ENCODE measurements around the gene FHIT.
A peak's percentile ranks its signal among the peaks of the same experiment; 100 is the strongest.

Gene FHIT

DNA sequence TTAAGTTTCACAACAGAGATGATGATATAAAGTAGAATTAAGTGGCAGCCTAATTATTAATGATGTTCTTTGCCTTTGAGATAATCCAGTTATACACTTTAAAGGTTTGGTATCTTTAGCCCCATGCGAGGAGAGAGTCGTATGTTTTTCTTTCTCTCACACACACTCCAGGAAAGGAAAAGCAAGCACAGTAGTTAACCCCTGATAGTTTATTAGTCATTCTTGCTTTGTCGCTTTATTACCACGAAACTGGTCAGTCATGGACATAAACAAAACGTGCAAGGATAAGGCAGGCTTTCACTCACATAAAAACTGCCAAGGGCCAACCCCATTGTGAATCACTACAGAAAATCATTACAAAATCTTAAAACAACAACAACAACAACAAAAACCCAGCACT, 866.9 kb downstream of the FHIT start:
- in situ Hi-C loops (cut with HindIII; ENCODE audit: low pct_ligation_motif_present, low sequenced_read_pairs), result no loop called here
- Histone ChIP-seq H3K27me3 (replicated peaks) (no peaks in the 10 kb centered on the region), H3K36me3 (replicated peaks) (no peaks in the 10 kb centered on the region), H3K4me3 (ENCODE audit: low read depth, low read length) (no peak overlapping the region), H3K27ac (no peak overlapping the region)
- peak; percentile 31 for DNase-seq
- TF ChIP-seq CTCF (IDR thresholded peaks at IDR 0.05; ENCODE audit: low read depth, low read length, missing control alignments), result no peak

- no peak for TF ChIP-seq CTCF (IDR thresholded peaks at IDR 0.05; ENCODE audit: low read depth, low read length, missing control alignments)
- DNase-seq, result no peak
- no peak overlapping the region for H3K4me3 ChIP-seq (ENCODE audit: low read depth, low read length)
- no peak overlapping the region for H3K27ac ChIP-seq
- no peaks in the 10 kb centered on the region for H3K27me3 ChIP-seq (replicated peaks)
- in situ Hi-C loops (cut with HindIII; ENCODE audit: low pct_ligation_motif_present, low sequenced_read_pairs), result no loop called here
- no peaks in the 10 kb centered on the region for H3K36me3 ChIP-seq (replicated peaks)
These were observed 867.9 kb downstream of the FHIT start for GRCh38 chr3:60383345-60383744.

DNA sequence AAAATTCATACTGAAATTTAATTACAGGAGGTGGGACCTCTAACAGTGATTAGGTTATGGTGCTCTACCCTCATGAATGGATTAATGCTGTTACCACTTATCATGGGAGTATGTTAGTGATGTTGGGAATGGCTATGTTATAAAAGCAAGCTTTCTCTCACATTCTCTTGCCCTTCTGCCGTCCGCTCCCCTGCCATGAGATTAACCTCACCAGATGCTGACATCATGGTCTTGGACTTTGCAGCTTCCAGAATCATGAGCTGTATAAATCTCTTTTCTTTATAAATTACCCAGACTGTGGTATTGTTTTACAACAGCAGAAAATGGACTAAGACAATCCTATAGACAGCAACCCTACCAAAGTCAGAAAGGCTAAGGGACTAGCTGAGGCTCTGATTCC, 884.8 kb downstream of the FHIT start:
- no peak for TF ChIP-seq CTCF (IDR thresholded peaks at IDR 0.05; ENCODE audit: low read depth, low read length, missing control alignments)

DNA sequence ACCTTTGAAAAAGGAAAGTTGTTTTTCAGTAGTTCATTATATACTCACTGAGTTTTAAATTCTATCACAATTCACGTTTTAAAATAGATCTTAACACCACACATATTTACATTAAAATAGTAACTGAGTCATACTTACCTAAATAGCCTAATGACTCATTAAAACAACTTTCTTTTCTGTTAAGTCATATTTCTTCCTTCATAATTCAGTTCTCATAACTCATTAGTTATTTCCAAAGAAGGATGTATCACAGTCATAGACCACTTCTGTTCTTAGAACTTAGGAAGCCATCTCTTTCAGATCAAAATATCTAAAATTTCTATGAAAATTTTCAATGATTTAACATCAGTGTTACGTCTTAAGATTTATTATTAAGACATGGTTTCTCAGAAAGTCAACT, 885.9 kb downstream of the FHIT start:
- TF ChIP-seq CTCF (IDR thresholded peaks at IDR 0.05; ENCODE audit: low read depth, low read length, missing control alignments), result no peak
- no peak overlapping the region for H3K27ac ChIP-seq
- in situ Hi-C loops (cut with HindIII; ENCODE audit: low pct_ligation_motif_present, low sequenced_read_pairs), result no loop called here
- no peak for DNase-seq
- H3K27me3 ChIP-seq (replicated peaks), result no peaks in the 10 kb centered on the region
- no peaks in the 10 kb centered on the region for H3K36me3 ChIP-seq (replicated peaks)
- H3K4me3 ChIP-seq (ENCODE audit: low read depth, low read length), result no peak overlapping the region

More for the DNA sequence above, 884.8 kb downstream of the FHIT start:
- Histone ChIP-seq H3K27me3 (replicated peaks) (no peaks in the 10 kb centered on the region), H3K36me3 (replicated peaks) (no peaks in the 10 kb centered on the region), H3K27ac (peak overlapping the region; percentile 24), H3K4me3 (ENCODE audit: low read depth, low read length) (no peak overlapping the region)
- in situ Hi-C loops (cut with HindIII; ENCODE audit: low pct_ligation_motif_present, low sequenced_read_pairs), result no loop called here
- DNase-seq, result peak; percentile 53

GRCh38 chr3:60364475-60364874, 886.8 kb downstream of the FHIT start:
- H3K27me3 ChIP-seq (replicated peaks), result no peaks in the 10 kb centered on the region
- H3K36me3 ChIP-seq (replicated peaks), result no peaks in the 10 kb centered on the region
- no peak for TF ChIP-seq CTCF (IDR thresholded peaks at IDR 0.05; ENCODE audit: low read depth, low read length, missing control alignments)
- in situ Hi-C loops (cut with HindIII; ENCODE audit: low pct_ligation_motif_present, low sequenced_read_pairs), result no loop called here
- DNase-seq, result no peak
- H3K4me3 ChIP-seq (ENCODE audit: low read depth, low read length), result no peak overlapping the region
- H3K27ac ChIP-seq, result no peak overlapping the region

DNA sequence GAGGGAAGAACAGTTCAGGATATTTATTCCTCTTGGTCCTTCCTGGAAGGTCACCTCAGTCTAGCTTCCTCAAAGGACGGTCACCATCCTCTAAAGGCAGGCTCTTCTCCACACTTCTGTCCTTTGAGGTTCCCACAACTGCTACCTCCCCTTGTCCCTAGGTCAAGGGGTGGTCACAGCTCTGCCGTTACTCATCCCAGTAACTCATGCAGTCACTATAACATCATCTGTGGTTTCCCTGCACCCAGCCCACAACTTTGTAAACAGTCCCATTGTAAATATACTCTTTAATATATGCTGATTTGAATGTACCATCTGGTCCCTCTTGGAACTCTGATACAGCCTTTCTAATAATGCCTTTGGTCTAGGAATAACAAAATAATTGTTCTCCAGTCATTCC, 887.4 kb downstream of the FHIT start:
- Histone ChIP-seq H3K36me3 (replicated peaks) (no peaks in the 10 kb centered on the region), H3K27me3 (replicated peaks) (no peaks in the 10 kb centered on the region), H3K27ac (no peak overlapping the region), H3K4me3 (ENCODE audit: low read depth, low read length) (no peak overlapping the region)
- DNase-seq, result peak; percentile 60
- in situ Hi-C loops (cut with HindIII; ENCODE audit: low pct_ligation_motif_present, low sequenced_read_pairs), result no loop called here
- no peak for TF ChIP-seq CTCF (IDR thresholded peaks at IDR 0.05; ENCODE audit: low read depth, low read length, missing control alignments)
